Psoas muscle (tissue), 8 donors: ENCODE data around the gene NDUFA8. TPM values are rescaled to one million over a fixed set of nuclear protein-coding genes. Genes with fewer than 3 reads are reported as not detected.
A peak's percentile ranks its signal among the peaks of the same experiment; 100 is the strongest.

Source experiments
- ATAC-seq, 4 donors: fragments of 200-7000 bp; cut with Tn5 transposase; one replicate each; pipeline ENCODE4 v1.9.1; 2020; ENCODE audit warnings: moderate library complexity in 3 of 4, mild to moderate bottlenecking in 2 of 4
- DNase-seq, 2 donors: peaks; one replicate each; pipeline ENCODE4 v3.0.0-alpha.2; 2020
- H3K27ac ChIP-seq: fragments of 200-600 bp; one replicate; pipeline ENCODE4 v1.8.0; 2022
- H3K27me3 ChIP-seq, 3 donors: fragments of 200-600 bp in 1 of 3; one replicate each; pipeline versions ENCODE4 v1.6.1 to v1.8.0; 2013 to 2022; ENCODE audit warnings: low read length in 2 of 3, mild to moderate bottlenecking in 2 of 3, moderate library complexity in 1 of 3; ENCODE audit not compliant: insufficient read depth in 3 of 3
- H3K36me3 ChIP-seq, 2 donors: fragments of 200-600 bp in 1 of 2; one replicate each; pipeline versions ENCODE4 v1.6.1 to v1.8.0; 2013 to 2022; ENCODE audit warnings: low read depth in 1 of 2, mild to moderate bottlenecking in 1 of 2, moderate library complexity in 1 of 2; ENCODE audit not compliant: insufficient read depth in 1 of 2
- H3K4me1 ChIP-seq: fragments of 200-600 bp; one replicate; pipeline ENCODE4 v1.8.0; 2022
- H3K4me3 ChIP-seq: fragments of 200-600 bp; one replicate; pipeline ENCODE4 v1.8.0; 2022; ENCODE audit warnings: mild to moderate bottlenecking
- H3K9me3 ChIP-seq: fragments of 200-600 bp; one replicate; pipeline ENCODE4 v1.8.0; 2022
- CTCF ChIP-seq: fragments of 200-600 bp; IDR thresholded peaks from one replicate; pipeline ENCODE4 v1.8.0; 2022; ENCODE audit warnings: antibody characterized with exemption
- WGBS, 3 donors: extraction: QIAGEN DNeasy Blood & Tissue Kit; methylation state at CpG; one replicate each; pipeline versions ENCODE4 v1.1.6 to v1.1.7; 2013; 5-methylcytosine and 5-hydroxymethylcytosine counted together
- intact Hi-C, 2 donors: fragments of 100-400 bp; cut with DNase I; formaldehyde crosslinking; loops; one replicate each; pipeline versions ENCODE4 v1.11.0 to v1.14.2; 2022
- polyA plus RNA-seq, 3 donors: library from polyadenylated mRNA; stranded (reverse); fragments of 200-250 nt; gene quantifications; one replicate each; pipeline ENCODE4 v1.2.3, GENCODE V29; 2013
- total RNA-seq, 4 donors: library from RNA; stranded (reverse); fragmentation: NEBNext Ultra II Directional in 2 of 4; extraction: Animal tissue kit (Norgen Biotek cat#: 25700) in 2 of 4; gene quantifications; one replicate each; pipeline versions ENCODE4 v1.2.1 to v1.2.4, GENCODE V29; 2021 to 2023
- donor health status: healthy with polysubstance abuse.
- donor health status: DM: no; HTN: no; CAD: no; lungs with moderate emphysema.
- donor health status: Bipolar disorder and iron deficiency.
- donor health status: healthy.
- donor health status: DM: yes; HTN: yes; CAD: no.
- donor health status: DM: no; HTN: no; CAD: no.
- donor health status: DM: no; HTN: no; CAD: no.
- donor health status: DM: yes; HTN: yes; CAD: no.

The NDUFA8 gene
- total and polyA plus RNA-seq, 7 donors = 78.9 to 257 (median 148) TPM

GRCh38 chr9:122133984-122134535 lies 25.5 kb downstream of the NDUFA8 start:
- WGBS, 3 donors = 65 to 69% (median 67%) methylated on average over 17 of the region's 17 CpGs
- no peak for DNase-seq
- Histone ChIP-seq H3K9me3 (no peaks in the 10 kb centered on the region), H3K4me1 (peaks cover 7% of the 10 kb centered on the region), H3K36me3 (no peaks in the 10 kb centered on the region), H3K4me3 (no peak overlapping the region), H3K27me3 (no peaks in the 10 kb centered on the region), H3K27ac (peak overlapping the region; percentile 24)
- no peak for TF ChIP-seq CTCF
- ATAC-seq = no peak
- intact Hi-C loops = no loop called here

DNA sequence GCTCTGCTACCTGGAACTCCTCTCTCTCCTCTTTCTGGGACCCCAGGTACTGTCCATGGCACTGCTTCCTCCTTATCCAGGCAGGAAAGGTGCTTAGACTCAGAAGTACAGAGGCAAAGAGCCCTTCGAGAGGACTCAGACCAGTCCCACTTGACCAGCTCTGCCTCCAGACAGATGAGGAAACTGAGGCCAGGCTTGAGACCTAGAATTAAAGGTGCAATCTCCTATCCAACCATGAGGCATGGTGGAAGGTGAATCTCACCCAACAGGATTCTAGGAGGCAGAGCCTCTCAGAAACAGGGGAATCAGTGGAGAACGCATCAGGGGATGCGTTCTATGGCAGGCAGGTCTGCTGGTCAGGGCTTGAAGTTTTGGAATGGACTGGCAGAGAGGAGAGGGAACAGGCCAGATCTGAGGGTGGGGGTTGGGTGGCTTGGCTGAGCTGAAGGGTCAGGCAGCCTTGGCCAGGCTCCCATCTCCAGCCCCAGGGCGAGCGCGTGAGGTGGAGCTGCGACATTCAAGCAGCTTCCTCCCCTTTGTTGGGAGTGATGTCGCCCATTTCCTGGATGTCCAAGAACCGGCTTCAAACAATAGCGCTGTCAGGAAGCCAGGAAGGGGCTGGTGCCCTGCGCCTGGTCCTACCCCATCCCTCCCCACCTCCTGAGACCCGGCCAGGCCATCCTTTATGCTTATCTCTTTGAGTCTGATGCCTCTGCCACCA lies 26.2 kb downstream of the NDUFA8 start:
- no peaks in the 10 kb centered on the region for H3K36me3 ChIP-seq
- H3K4me3 ChIP-seq = no peak overlapping the region
- peak in 1 of 2 donors; percentile 59 for DNase-seq
- H3K27me3 ChIP-seq = no peaks in the 10 kb centered on the region
- WGBS, 3 donors = 68 to 77% (median 69%) methylated on average over 12 of the region's 12 CpGs
- peak in 3 of 4 donors; percentile 30 to 56 (median 38) for ATAC-seq
- H3K9me3 ChIP-seq = no peaks in the 10 kb centered on the region
- peak overlapping the region; percentile 24 for H3K27ac ChIP-seq
- intact Hi-C loops = no loop called here
- no peak for TF ChIP-seq CTCF
- peaks cover 7% of the 10 kb centered on the region for H3K4me1 ChIP-seq

GRCh38 chr9:122132539-122132938 lies 27.0 kb downstream of the NDUFA8 start:
- TF ChIP-seq CTCF = no peak
- DNase-seq (no peak), ATAC-seq (no peak)
- WGBS, 3 donors = 89 to 94% (median 90%) methylated on average over 4 of the region's 4 CpGs
- no peaks in the 10 kb centered on the region for H3K36me3 ChIP-seq
- peaks cover 7% of the 10 kb centered on the region for H3K4me1 ChIP-seq
- no peaks in the 10 kb centered on the region for H3K27me3 ChIP-seq
- H3K4me3 ChIP-seq = no peak overlapping the region
- H3K27ac ChIP-seq = no peak overlapping the region
- no peaks in the 10 kb centered on the region for H3K9me3 ChIP-seq
- intact Hi-C loops = no loop called here

DNA sequence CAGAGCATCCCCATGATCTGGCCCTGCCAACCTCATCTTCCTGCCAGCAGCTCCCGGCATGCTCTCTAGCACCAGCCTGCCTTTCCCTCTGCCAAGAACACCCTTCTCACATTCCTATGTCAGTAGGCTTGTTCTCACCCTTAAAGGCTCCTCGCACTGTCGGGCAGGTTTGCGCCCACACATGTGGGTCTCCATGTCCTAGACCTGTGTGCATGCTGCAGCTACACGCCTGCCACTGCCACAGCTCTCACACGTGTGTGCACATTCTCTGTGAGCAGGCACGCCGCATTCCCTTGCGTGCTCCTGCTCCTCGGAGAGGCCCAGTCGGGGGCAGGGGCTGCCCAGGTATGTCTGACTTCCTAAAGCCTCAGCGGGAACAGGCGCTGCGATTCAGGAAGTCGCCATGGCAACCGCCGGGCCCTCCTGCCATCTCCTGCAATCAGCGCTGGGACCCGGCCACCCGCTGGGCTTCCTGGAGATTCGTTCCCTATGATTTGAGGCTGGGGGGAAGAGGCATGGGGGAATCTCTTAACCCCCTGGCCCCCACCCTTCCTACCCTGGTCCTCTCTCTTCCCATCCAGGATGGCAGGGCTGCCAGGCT lies 28.1 kb downstream of the NDUFA8 start:
- H3K4me1 ChIP-seq = peaks cover 9% of the 10 kb centered on the region
- intact Hi-C loops = no loop called here
- no peaks in the 10 kb centered on the region for H3K9me3 ChIP-seq
- DNase-seq (no peak), ATAC-seq (peak in 2 of 4 donors; percentile 51 to 54)
- H3K27me3 ChIP-seq = peaks cover 0 to 5% (median 0%) of the 10 kb centered on the region in 3 donors
- H3K27ac ChIP-seq = no peak overlapping the region
- H3K36me3 ChIP-seq = no peaks in the 10 kb centered on the region
- no peak for TF ChIP-seq CTCF
- no peak overlapping the region for H3K4me3 ChIP-seq
- WGBS, 3 donors = 28 to 38% (median 32%) methylated on average over 20 to 21 of the region's 21 CpGs
